Measurements from ENCODE around the gene BEND2.

DNA sequence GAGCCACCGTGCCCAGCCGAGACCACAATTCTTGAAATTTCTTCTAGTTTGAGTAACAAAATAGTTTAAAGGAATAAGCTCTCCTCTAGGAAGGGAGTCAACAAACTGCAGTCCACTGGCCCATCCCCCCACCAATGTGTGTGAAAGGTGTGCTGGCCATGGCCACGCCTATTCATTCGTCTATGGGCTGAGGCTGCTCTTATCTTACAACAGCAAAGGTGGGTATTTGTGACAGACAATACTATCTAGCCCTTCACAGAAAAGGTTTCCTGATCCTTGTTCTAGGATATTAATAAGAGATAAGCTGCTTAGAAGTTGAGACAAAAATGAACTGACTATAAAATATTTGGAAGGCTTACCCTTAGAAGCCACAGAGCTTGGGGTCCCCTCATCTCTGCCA lies 41.2 kb downstream of the BEND2 start:
- TF ChIP-seq CTCF (conservative IDR thresholded peaks at IDR 0.05; ENCODE audit: low read length): no peak
- no peak for TF ChIP-seq EZH2phosphoT487 (IDR thresholded peaks at IDR 0.05; ENCODE audit: borderline replicate concordance, low read depth, low read length)
